Smooth muscle cell (in vitro differentiated cells): Measurements from ENCODE around the gene NECTIN3. TPM values are rescaled to one million over a fixed set of nuclear protein-coding genes. Genes with fewer than 3 reads are reported as not detected.
A peak's percentile ranks its signal among the peaks of the same experiment; 100 is the strongest.

Experiments
- DNase-seq: peaks from one replicate; lab custom pipeline; 2025; ENCODE audit not compliant: unreplicated experiment; lab: John Stamatoyannopoulos, UW
- H2AFZ ChIP-seq: fragments of 200-600 bp; sonication (generic); 2 replicates; pipeline ENCODE4 v1.6.0; 2016; ENCODE audit warnings: antibody characterized with exemption, low read depth, mild to moderate bottlenecking
- H3F3A ChIP-seq: fragments of 200-600 bp; sonication (generic); 2 replicates; pipeline ENCODE4 v1.6.0; 2017; ENCODE audit warnings: antibody characterized with exemption, low read depth
- H3K27ac ChIP-seq: fragments of 200-600 bp; sonication (generic); 2 replicates; pipeline ENCODE4 v1.5.1; 2016; ENCODE audit warnings: low read depth, mild to moderate bottlenecking
- H3K27me3 ChIP-seq: fragments of 200-600 bp; sonication (generic); 2 replicates; pipeline ENCODE4 v1.6.1; 2016; ENCODE audit warnings: low read depth, mild to moderate bottlenecking
- H3K36me3 ChIP-seq: fragments of 200-600 bp; sonication (generic); 2 replicates; pipeline ENCODE4 v1.5.1; 2016; ENCODE audit warnings: low read depth
- H3K4me1 ChIP-seq: fragments of 200-600 bp; sonication (generic); 2 replicates; pipeline ENCODE4 v1.5.1; 2016; ENCODE audit warnings: low read depth
- H3K4me2 ChIP-seq: fragments of 200-600 bp; sonication (generic); 2 replicates; pipeline ENCODE4 v1.6.0; 2016; ENCODE audit warnings: mild to moderate bottlenecking
- H3K4me3 ChIP-seq: fragments of 200-600 bp; sonication (generic); 2 replicates; pipeline ENCODE4 v1.5.1; 2016; ENCODE audit warnings: mild to moderate bottlenecking
- H3K79me2 ChIP-seq: fragments of 200-600 bp; sonication (generic); 2 replicates; pipeline ENCODE4 v1.6.0; 2016; ENCODE audit warnings: low read depth, mild to moderate bottlenecking
- H3K9ac ChIP-seq: fragments of 200-600 bp; sonication (generic); 2 replicates; pipeline ENCODE4 v1.6.0; 2016; ENCODE audit warnings: low read depth
- H3K9me3 ChIP-seq: fragments of 200-600 bp; sonication (generic); replicated peaks from 2 replicates; pipeline ENCODE4 v1.5.1; 2016; ENCODE audit warnings: low read depth
- H4K20me1 ChIP-seq: fragments of 200-600 bp; sonication (generic); 2 replicates; pipeline ENCODE4 v1.6.0; 2016; ENCODE audit warnings: low read depth
- CTCF ChIP-seq: fragments of 200-600 bp; sonication (generic); IDR thresholded peaks from 2 replicates; pipeline ENCODE4 v1.5.1; 2017; ENCODE audit warnings: borderline replicate concordance, mild to moderate bottlenecking, antibody characterized with exemption; ENCODE audit not compliant: insufficient read depth, poor library complexity, severe bottlenecking
- WGBS: methylation state at CpG from one replicate; pipeline ENCODE4 v1.1.7; 2016; ENCODE audit warnings: low lambda C conversion rate; 5-methylcytosine and 5-hydroxymethylcytosine counted together
- polyA plus RNA-seq: library from polyadenylated mRNA; unstranded; fragments of >200 nt; fragmentation: Nextera tagmentation; extraction: Ambion mirVana; gene quantifications from 2 replicates; pipeline ENCODE4 v1.2.1, GENCODE V29; 2016
- total RNA-seq: library from RNA; depleted of rRNA; stranded (reverse); fragments of >200 nt; gene quantifications from 2 replicates; pipeline ENCODE4 v1.2.3, GENCODE V29; 2014

The NECTIN3 gene
- total and polyA plus RNA-seq, 2 experiments from 2014 or later, result 10.4 to 76.3 TPM

GRCh38 chr3:111069974-111070771 lies 1.4 kb upstream of the NECTIN3 start:
- TF ChIP-seq CTCF, result no peak
- Histone ChIP-seq H3K27me3 (no peaks in the 10 kb centered on the region), H3K4me3 (peak overlapping the region; percentile 90), H3F3A (no peaks in the 10 kb centered on the region), H3K9me3 (no peaks in the 10 kb centered on the region), H3K36me3 (no peaks in the 10 kb centered on the region), H2AFZ (peak overlapping the region; percentile 92), H3K4me1 (peaks cover 9% of the 10 kb centered on the region), H3K9ac (peak overlapping the region; percentile 78), H4K20me1 (peaks cover 32% of the 10 kb centered on the region), H3K79me2 (peaks cover 45% of the 10 kb centered on the region), H3K27ac (peak overlapping the region; percentile 75), H3K4me2 (peak overlapping the region; percentile 95)
- peak; percentile 21 for DNase-seq
- WGBS, result 5% methylated on average over 25 of the region's 25 CpGs

- Histone ChIP-seq H4K20me1 (peaks cover 38% of the 10 kb centered on the region), H3K4me3 (peak overlapping the region; percentile 90), H3K36me3 (no peaks in the 10 kb centered on the region), H3K4me2 (peak overlapping the region; percentile 95), H2AFZ (peak overlapping the region; percentile 92), H3F3A (no peaks in the 10 kb centered on the region), H3K79me2 (peaks cover 51% of the 10 kb centered on the region), H3K9me3 (no peaks in the 10 kb centered on the region), H3K27me3 (no peaks in the 10 kb centered on the region), H3K9ac (peak overlapping the region; percentile 78), H3K27ac (peak overlapping the region; percentile 75), H3K4me1 (peaks cover 9% of the 10 kb centered on the region)
- no peak for TF ChIP-seq CTCF
- DNase-seq, result no peak
- WGBS, result under 1% methylated on average over 21 of the region's 23 CpGs
Measured at GRCh38 chr3:111070772-111071256, 802 bp upstream of the NECTIN3 start.

GRCh38 chr3:111072031-111072921 lies 660 bp downstream of the NECTIN3 start:
- Histone ChIP-seq H4K20me1 (peaks cover 51% of the 10 kb centered on the region), H3K79me2 (peaks cover 66% of the 10 kb centered on the region), H3K4me1 (peaks cover 13% of the 10 kb centered on the region), H3F3A (no peaks in the 10 kb centered on the region), H3K27me3 (no peaks in the 10 kb centered on the region), H3K4me3 (peak overlapping the region; percentile 90), H3K9me3 (no peaks in the 10 kb centered on the region), H3K27ac (peak overlapping the region; percentile 75), H3K4me2 (peak overlapping the region; percentile 95), H3K9ac (peak overlapping the region; percentile 78), H2AFZ (peak overlapping the region; percentile 79), H3K36me3 (no peaks in the 10 kb centered on the region)
- TF ChIP-seq CTCF, result no peak
- DNase-seq, result peak; percentile 53
- under 1% methylated on average over 60 of the region's 71 CpGs for whole genome bisulfite sequencing
